Right renal pelvis (tissue), 4 donors: Measurements from ENCODE around the gene THOC7. TPM values are rescaled to one million over a fixed set of nuclear protein-coding genes. Genes with fewer than 3 reads are reported as not detected.

ENCODE experiments used
- polyA plus RNA-seq, 4 donors: library from polyadenylated mRNA; unstranded; fragments of 120-200 nt; gene quantifications; one replicate each; pipeline ENCODE4 v1.2.1, GENCODE V29; 2013; ENCODE audit not compliant: insufficient read length in 4 of 4

Gene THOC7
- polyA plus RNA-seq, 4 donors, result 76.3 to 93.8 (median 93.4) TPM

Other genes with a start within 250 kb of the THOC7 start
- gene SNTN, start 211.1 kb downstream of the THOC7 start, polyA plus RNA-seq, result under 1 TPM in 1 of 4 donors, not detected in 3; 0.14 TPM
- under 1 TPM in 3 of 4 donors, not detected in 1; 0.42 to 0.67 (median 0.54) TPM for gene C3orf49, start 44.5 kb downstream of the THOC7 start, polyA plus RNA-seq
- gene ATXN7, start 62 bp upstream of the THOC7 start, polyA plus RNA-seq, result 10 to 100 TPM; 16.9 to 21.7 (median 18.8) TPM
- under 1 TPM in 3 of 4 donors, not detected in 1; 0.53 to 0.90 (median 0.74) TPM for gene SCAANT1, start 48.6 kb upstream of the THOC7 start, polyA plus RNA-seq
- 100 to 1,000 TPM; 112 to 132 (median 127) TPM for gene PSMD6, start 159.7 kb upstream of the THOC7 start, polyA plus RNA-seq